SJCRH30 (cell line): ENCODE measurements around the gene MAPKAP1. TPM values are rescaled to one million over a fixed set of nuclear protein-coding genes. Genes with fewer than 3 reads are reported as not detected.
A peak's percentile ranks its signal among the peaks of the same experiment; 100 is the strongest.

Source experiments
- DNase-seq, 2 experiments: peaks; one replicate each; pipeline ENCODE4 v3.0.0-alpha.2; 2015 to 2020
- H3K27ac ChIP-seq: fragments of 250-450 bp; sonication (Bioruptor Pico); 2 replicates; pipeline ENCODE4 v1.5.1; 2020; ENCODE audit warnings: mild to moderate bottlenecking, moderate library complexity
- H3K27me3 ChIP-seq: fragments of 250-450 bp; sonication (Bioruptor Pico); 2 replicates; pipeline ENCODE4 v1.5.1; 2020; ENCODE audit warnings: mild to moderate bottlenecking, moderate library complexity
- H3K36me3 ChIP-seq: fragments of 250-450 bp; sonication (Bioruptor Pico); 2 replicates; pipeline ENCODE4 v1.5.1; 2020; ENCODE audit warnings: mild to moderate bottlenecking, moderate library complexity
- H3K4me1 ChIP-seq: fragments of 250-450 bp; sonication (Bioruptor Pico); 2 replicates; pipeline ENCODE4 v1.5.1; 2020; ENCODE audit warnings: mild to moderate bottlenecking, moderate library complexity
- H3K4me3 ChIP-seq: fragments of 250-450 bp; sonication (Bioruptor Pico); 2 replicates; pipeline ENCODE4 v1.5.1; 2020; ENCODE audit warnings: mild to moderate bottlenecking, moderate library complexity
- H3K9me3 ChIP-seq: fragments of 250-450 bp; sonication (Bioruptor Pico); replicated peaks from 2 replicates; pipeline ENCODE4 v1.5.1; 2020; ENCODE audit warnings: mild to moderate bottlenecking, moderate library complexity
- total RNA-seq: library from RNA; depleted of rRNA; stranded (reverse); fragments of >200 nt; shearing (Covaris generic); gene quantifications from 2 replicates; pipeline ENCODE4 v1.2.3, GENCODE V29; 2014

Gene MAPKAP1
- total RNA-seq, 1 experiment from 2014 or later = 109 TPM

- H3K27me3 ChIP-seq = no peaks in the 10 kb centered on the region
- no peak for DNase-seq
- H3K36me3 ChIP-seq = 0 out of 2 replicates have a peak, but pooled peaks cover 7% of the 10 kb centered on the region
- H3K27ac ChIP-seq = no peak overlapping the region
- H3K4me1 ChIP-seq = no peaks in the 10 kb centered on the region; the same call in 1 of the 2 replicates
- H3K4me3 ChIP-seq = no peak overlapping the region
- H3K9me3 ChIP-seq = no peaks in the 10 kb centered on the region
These were observed 227.0 kb downstream of the MAPKAP1 start for GRCh38 chr9:125479846-125480615.

- 0 out of 2 replicates have a peak, but pooled peaks cover 7% of the 10 kb centered on the region for H3K36me3 ChIP-seq
- no peaks in the 10 kb centered on the region for H3K27me3 ChIP-seq
- H3K27ac ChIP-seq = no peak overlapping the region
- H3K4me1 ChIP-seq = peaks cover 12% of the 10 kb centered on the region
- H3K4me3 ChIP-seq = no peak overlapping the region
- H3K9me3 ChIP-seq = no peaks in the 10 kb centered on the region
- no peak for DNase-seq
These were observed 229.9 kb downstream of the MAPKAP1 start for GRCh38 chr9:125477089-125477544.

DNA sequence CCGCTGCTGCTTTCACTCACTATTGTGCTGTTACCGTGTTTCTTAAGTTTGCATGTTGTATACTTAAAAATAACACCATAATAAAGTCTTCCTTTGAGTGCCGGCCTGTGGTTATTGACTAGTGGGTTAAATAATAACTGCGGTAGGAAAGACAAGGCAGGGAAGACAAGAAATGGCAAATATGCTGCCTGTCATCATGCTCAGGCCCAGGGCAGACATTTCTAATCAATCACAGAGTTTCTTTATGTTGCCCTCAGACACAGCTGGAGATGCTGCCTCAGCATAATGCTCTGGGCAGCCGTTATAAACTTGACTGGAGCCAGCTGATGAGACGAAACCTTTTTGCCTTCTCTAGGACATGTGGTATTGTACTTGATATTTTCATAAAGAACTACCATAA is 230.4 kb downstream of the MAPKAP1 start:
- Histone ChIP-seq H3K9me3 (no peaks in the 10 kb centered on the region), H3K36me3 (0 out of 2 replicates have a peak, but pooled peaks cover 7% of the 10 kb centered on the region), H3K27me3 (no peaks in the 10 kb centered on the region), H3K27ac (no peak overlapping the region), H3K4me3 (no peak overlapping the region), H3K4me1 (peaks cover 12% of the 10 kb centered on the region)
- DNase-seq = no peak

GRCh38 chr9:125475385-125475784 is 231.6 kb downstream of the MAPKAP1 start:
- Histone ChIP-seq H3K4me3 (no peak overlapping the region), H3K36me3 (0 out of 2 replicates have a peak, but pooled peaks cover 7% of the 10 kb centered on the region), H3K27ac (no peak overlapping the region), H3K4me1 (peaks cover 12% of the 10 kb centered on the region), H3K9me3 (no peaks in the 10 kb centered on the region), H3K27me3 (no peaks in the 10 kb centered on the region)
- DNase-seq = no peak

- peak; percentile 31 to 54 for DNase-seq
- Histone ChIP-seq H3K27ac (no peak overlapping the region), H3K4me3 (no peak overlapping the region), H3K27me3 (no peaks in the 10 kb centered on the region), H3K36me3 (no peaks in the 10 kb centered on the region), H3K4me1 (peaks cover 12% of the 10 kb centered on the region), H3K9me3 (no peaks in the 10 kb centered on the region)
These were observed 233.9 kb downstream of the MAPKAP1 start for GRCh38 chr9:125472926-125473701.

GRCh38 chr9:125472562-125472925 is 234.5 kb downstream of the MAPKAP1 start:
- H3K4me3 ChIP-seq = no peak overlapping the region
- no peak for DNase-seq
- no peak overlapping the region for H3K27ac ChIP-seq
- H3K4me1 ChIP-seq = peaks cover 13% of the 10 kb centered on the region
- no peaks in the 10 kb centered on the region for H3K36me3 ChIP-seq
- no peaks in the 10 kb centered on the region for H3K27me3 ChIP-seq
- no peaks in the 10 kb centered on the region for H3K9me3 ChIP-seq

- H3K27me3 ChIP-seq = no peaks in the 10 kb centered on the region
- DNase-seq = no peak
- no peaks in the 10 kb centered on the region for H3K9me3 ChIP-seq
- H3K36me3 ChIP-seq = no peaks in the 10 kb centered on the region
- no peak overlapping the region for H3K27ac ChIP-seq
- H3K4me3 ChIP-seq = no peak overlapping the region
- H3K4me1 ChIP-seq = peaks cover 29% of the 10 kb centered on the region
These were observed 236.0 kb downstream of the MAPKAP1 start for GRCh38 chr9:125470767-125471580.

DNA sequence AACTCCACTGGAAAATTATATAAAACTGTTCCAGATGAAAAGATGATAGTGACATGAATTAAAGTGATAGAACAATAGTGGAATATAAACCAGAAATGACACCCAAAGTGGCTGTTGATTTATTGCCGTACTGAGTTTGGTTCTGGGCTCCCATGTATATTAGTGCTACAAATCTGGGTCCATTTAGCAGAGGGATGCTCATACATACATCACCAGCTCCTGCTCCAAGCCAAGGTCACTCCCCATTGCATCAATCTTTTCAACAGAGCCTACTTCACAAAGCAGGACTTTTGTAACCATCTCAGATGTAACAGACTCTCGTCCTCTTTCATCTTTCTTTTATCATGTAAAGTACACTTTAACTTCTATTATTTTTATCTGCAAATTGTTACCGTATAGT is 236.8 kb downstream of the MAPKAP1 start:
- Histone ChIP-seq H3K4me1 (peaks cover 31% of the 10 kb centered on the region), H3K27me3 (no peaks in the 10 kb centered on the region), H3K36me3 (no peaks in the 10 kb centered on the region), H3K9me3 (no peaks in the 10 kb centered on the region), H3K4me3 (no peak overlapping the region), H3K27ac (no peak overlapping the region)
- DNase-seq = no peak

- peaks cover 26% of the 10 kb centered on the region for H3K4me1 ChIP-seq
- H3K36me3 ChIP-seq = 0 out of 2 replicates have a peak, but pooled peaks cover 2% of the 10 kb centered on the region
- no peaks in the 10 kb centered on the region for H3K9me3 ChIP-seq
- DNase-seq = no peak
- no peak overlapping the region for H3K4me3 ChIP-seq
- no peaks in the 10 kb centered on the region for H3K27me3 ChIP-seq
- no peak overlapping the region for H3K27ac ChIP-seq
These were observed 238.4 kb downstream of the MAPKAP1 start for GRCh38 chr9:125468646-125469045.

DNA sequence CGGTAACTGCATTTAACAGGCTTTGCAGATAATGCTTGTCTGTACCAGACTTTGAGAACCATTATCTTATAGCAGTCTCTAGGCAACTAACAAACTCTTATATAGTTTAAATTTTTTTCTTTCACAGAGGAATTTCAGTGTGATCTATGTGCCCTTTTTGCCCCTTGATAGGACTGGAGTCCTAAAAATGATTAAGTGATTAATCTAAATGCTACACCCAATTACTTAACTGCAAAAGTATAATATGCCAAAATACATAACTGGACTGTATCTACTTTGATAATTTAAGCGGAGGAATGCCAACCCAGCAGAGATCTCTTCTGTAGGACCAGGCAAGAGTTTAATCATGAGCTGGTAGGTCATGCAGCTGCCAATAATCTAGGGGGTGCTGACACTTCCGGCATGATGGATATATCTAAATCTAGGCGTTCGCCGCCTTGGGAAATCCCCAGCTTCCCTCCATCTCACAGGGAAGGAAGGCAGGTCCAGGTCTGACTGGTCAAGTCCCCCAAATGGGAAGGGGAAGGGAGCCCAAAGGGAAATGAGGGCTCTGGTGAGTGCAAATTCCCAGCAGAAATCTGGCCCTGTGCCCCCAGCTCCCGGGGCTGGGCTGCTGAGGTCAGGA is 239.8 kb downstream of the MAPKAP1 start:
- Histone ChIP-seq H3K27ac (peak overlapping the region; percentile 43; the same call in 1 of the 2 replicates), H3K9me3 (no peaks in the 10 kb centered on the region), H3K27me3 (no peaks in the 10 kb centered on the region), H3K36me3 (0 out of 2 replicates have a peak, but pooled peaks cover 3% of the 10 kb centered on the region), H3K4me1 (peaks cover 19% of the 10 kb centered on the region; the same call in 1 of the 2 replicates), H3K4me3 (no peak overlapping the region)
- DNase-seq = no peak

- Histone ChIP-seq H3K36me3 (0 out of 2 replicates have a peak, but pooled peaks cover 4% of the 10 kb centered on the region), H3K4me3 (no peak overlapping the region), H3K27ac (peak overlapping the region; percentile 43; the same call in 1 of the 2 replicates), H3K9me3 (no peaks in the 10 kb centered on the region), H3K27me3 (no peaks in the 10 kb centered on the region), H3K4me1 (peaks cover 19% of the 10 kb centered on the region; the same call in 1 of the 2 replicates)
- peak; percentile 59 to 70 for DNase-seq
These were observed 240.6 kb downstream of the MAPKAP1 start for GRCh38 chr9:125466411-125466810.

GRCh38 chr9:125464591-125465385 is 242.2 kb downstream of the MAPKAP1 start:
- no peak overlapping the region for H3K27ac ChIP-seq
- H3K4me3 ChIP-seq = no peak overlapping the region
- no peak for DNase-seq
- no peaks in the 10 kb centered on the region for H3K27me3 ChIP-seq
- H3K4me1 ChIP-seq = peaks cover 19% of the 10 kb centered on the region; the same call in 1 of the 2 replicates
- 0 out of 2 replicates have a peak, but pooled peaks cover 7% of the 10 kb centered on the region for H3K36me3 ChIP-seq
- no peaks in the 10 kb centered on the region for H3K9me3 ChIP-seq

GRCh38 chr9:125463926-125464325 is 243.1 kb downstream of the MAPKAP1 start:
- 0 out of 2 replicates have a peak, but pooled peaks cover 7% of the 10 kb centered on the region for H3K36me3 ChIP-seq
- H3K4me3 ChIP-seq = no peak overlapping the region
- H3K4me1 ChIP-seq = peaks cover 19% of the 10 kb centered on the region; the same call in 1 of the 2 replicates
- no peak overlapping the region for H3K27ac ChIP-seq
- H3K27me3 ChIP-seq = no peaks in the 10 kb centered on the region
- DNase-seq = no peak
- no peaks in the 10 kb centered on the region for H3K9me3 ChIP-seq
